ENCODE measurements around the gene CRIM1. TPM values are rescaled to one million over a fixed set of nuclear protein-coding genes. Genes with fewer than 3 reads are reported as not detected.
A peak's percentile ranks its signal among the peaks of the same experiment; 100 is the strongest.

Gene CRIM1
- total RNA-seq, 1 experiment from 2014 or later, result 95.4 TPM

- no peak for DNase-seq (ENCODE audit: low read depth)
Measured at GRCh38 chr2:36423619-36424120, 68.1 kb downstream of the CRIM1 start.

GRCh38 chr2:36425608-36426355, 70.2 kb downstream of the CRIM1 start:
- DNase-seq (ENCODE audit: low read depth), result no peak

GRCh38 chr2:36427790-36428243, 72.2 kb downstream of the CRIM1 start:
- no peak for DNase-seq (ENCODE audit: low read depth)

DNA sequence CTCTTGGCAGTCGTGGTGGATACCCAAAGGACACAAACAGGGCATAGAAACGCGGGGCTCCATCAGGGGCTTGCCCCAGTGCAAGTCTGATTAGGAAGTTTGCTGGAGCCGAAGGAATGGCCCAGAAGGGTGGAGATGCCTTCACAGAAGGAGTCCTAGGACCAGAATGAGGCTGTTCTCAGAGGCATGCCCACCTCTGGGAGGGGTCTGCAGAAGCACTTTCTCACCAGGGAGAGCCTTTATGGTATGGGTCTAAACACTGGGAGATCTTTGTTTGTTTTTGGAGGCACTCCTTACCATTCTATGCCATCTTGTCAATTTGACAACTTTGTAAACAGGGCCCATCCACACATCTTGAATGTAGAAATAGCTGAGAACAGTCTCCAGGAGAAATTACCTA, 75.0 kb downstream of the CRIM1 start:
- DNase-seq (ENCODE audit: low read depth), result no peak

DNA sequence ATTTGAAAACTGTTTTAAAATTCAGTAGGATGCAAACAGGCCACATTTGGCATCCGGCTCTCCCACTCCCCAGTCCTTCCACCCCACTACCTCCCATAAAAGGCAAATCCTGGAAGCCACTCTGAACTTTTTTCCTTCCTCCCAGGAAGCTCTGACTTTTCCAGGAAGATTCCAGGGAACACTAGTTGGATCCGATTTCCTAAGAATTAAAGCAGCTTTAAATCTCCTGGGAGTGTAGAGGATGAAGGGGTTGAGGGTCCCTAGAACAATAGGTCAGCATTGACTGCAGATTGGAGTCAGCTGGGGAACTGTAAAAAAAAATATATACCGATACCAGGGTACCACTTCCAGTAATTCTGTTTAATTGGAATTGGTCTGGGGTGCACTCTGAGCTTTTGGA, 76.9 kb downstream of the CRIM1 start:
- DNase-seq (ENCODE audit: low read depth), result no peak

GRCh38 chr2:36433311-36434217, 78.0 kb downstream of the CRIM1 start:
- peak; percentile 44 for DNase-seq (ENCODE audit: low read depth)

DNA sequence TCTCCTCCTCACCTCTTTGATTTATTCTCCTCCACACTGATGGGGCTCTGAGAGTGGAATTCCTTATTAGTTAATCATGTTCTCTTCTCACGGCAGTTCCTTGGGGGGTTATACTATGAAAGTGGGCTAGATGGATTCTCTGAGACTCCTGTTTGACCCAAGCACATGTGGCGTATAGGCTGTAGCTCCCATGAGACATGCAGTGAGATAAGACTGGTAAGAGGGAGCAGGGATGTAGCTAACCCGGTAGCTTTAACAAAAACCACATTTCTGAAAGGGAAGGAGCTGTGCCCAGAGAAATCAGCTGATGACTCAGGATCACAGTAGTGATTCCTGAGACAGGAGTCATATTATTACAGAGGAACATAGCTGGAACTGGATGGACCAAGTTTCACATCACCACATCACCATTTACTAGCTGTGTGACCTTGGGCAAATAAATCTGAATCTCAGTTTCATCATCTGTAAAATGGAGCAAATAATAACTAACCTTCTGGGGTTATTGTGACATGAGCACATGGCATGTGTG, 82.9 kb downstream of the CRIM1 start:
- peak; percentile 94 for DNase-seq (ENCODE audit: low read depth)

GRCh38 chr2:36439084-36439483, 83.5 kb downstream of the CRIM1 start:
- no peak for DNase-seq (ENCODE audit: low read depth)

DNA sequence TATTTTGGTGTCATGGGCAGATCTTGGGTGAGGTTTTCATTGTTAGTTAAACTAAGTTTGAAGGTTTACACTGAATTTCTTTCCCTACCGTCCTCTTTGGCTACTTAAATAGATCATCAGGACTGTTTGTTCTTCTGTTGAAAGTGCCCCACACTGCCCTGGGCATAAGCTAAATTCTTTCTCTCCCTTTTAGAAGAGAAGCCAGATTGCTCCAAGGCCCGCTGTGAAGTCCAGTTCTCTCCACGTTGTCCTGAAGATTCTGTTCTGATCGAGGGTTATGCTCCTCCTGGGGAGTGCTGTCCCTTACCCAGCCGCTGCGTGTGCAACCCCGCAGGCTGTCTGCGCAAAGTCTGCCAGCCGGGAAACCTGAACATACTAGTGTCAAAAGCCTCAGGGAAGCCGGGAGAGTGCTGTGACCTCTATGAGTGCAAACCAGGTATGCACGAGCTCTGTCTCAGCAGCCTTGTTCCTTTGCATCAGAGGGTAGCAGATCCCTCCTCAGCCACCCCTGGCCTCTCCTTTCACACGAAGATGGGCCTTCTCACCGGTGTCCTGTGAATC, 85.6 kb downstream of the CRIM1 start:
- no peak for DNase-seq (ENCODE audit: low read depth)

- DNase-seq (ENCODE audit: low read depth), result no peak
Measured at GRCh38 chr2:36441816-36442215, 86.2 kb downstream of the CRIM1 start.

DNA sequence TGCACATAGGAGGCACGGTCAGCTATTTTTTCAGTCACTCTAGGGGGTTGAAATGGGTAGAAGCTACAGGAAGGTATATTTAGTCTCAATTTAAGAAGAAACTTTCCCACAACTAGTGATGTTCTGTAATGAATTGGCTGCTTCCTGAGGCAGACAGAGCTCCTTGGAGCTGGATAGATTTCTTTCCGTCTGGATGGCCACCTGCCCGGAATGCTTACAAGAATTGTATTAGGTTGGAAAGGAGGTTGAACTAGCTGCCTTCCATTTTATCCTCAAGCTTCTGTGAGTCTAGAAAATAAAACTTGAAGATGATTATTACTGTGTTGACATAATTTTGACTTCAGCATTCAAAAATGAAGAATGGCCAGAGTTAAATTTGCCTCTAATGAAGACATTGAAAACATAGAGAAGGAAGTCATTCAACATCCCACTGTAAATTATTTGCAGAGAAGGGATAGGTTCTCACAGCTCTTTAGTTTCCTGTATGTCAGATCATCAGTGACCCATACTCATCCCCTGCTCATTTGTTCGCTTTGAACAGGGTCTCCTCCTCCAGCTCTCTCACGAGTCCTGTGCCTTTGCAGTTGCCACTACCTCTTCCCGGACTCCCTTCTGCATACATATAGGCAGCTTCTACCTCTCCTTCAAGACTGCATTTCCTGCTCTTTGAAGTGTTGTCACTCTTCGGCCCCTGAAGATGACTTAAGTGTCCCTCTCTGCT, 88.8 kb downstream of the CRIM1 start:
- DNase-seq (ENCODE audit: low read depth), result no peak

- DNase-seq (ENCODE audit: low read depth), result no peak
Measured at GRCh38 chr2:36445185-36445866, 89.7 kb downstream of the CRIM1 start.

GRCh38 chr2:36446294-36446693, 90.7 kb downstream of the CRIM1 start:
- no peak for DNase-seq (ENCODE audit: low read depth)

- DNase-seq (ENCODE audit: low read depth), result no peak
Measured at GRCh38 chr2:36449213-36449612, 93.6 kb downstream of the CRIM1 start.

DNA sequence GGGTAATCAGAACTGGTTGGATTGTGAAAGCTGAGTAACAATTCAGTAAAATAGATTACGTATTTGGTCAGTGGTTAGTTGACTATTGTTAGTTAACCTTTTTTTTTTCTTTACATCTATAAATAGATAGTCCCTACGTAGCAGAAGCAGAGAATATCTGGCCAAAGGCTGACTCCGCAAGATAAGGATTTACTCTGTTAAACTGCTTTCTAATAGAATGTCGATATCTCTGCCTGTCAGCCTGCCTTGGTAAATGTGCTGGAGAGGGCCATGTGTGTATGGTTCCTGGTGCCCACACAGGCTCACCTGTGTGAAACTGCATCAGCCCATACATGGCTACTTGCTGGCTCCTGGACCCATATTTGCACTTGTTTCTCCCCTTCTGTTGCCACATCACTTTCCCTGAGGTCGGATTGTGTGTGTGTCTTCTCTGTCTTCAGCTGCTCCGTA, 94.4 kb downstream of the CRIM1 start:
- no peak for DNase-seq (ENCODE audit: low read depth)

GRCh38 chr2:36450466-36451196, 95.1 kb downstream of the CRIM1 start:
- peak; percentile 85 for DNase-seq (ENCODE audit: low read depth)

- DNase-seq (ENCODE audit: low read depth), result peak; percentile 83
Measured at GRCh38 chr2:36451512-36451911, 95.9 kb downstream of the CRIM1 start.

DNA sequence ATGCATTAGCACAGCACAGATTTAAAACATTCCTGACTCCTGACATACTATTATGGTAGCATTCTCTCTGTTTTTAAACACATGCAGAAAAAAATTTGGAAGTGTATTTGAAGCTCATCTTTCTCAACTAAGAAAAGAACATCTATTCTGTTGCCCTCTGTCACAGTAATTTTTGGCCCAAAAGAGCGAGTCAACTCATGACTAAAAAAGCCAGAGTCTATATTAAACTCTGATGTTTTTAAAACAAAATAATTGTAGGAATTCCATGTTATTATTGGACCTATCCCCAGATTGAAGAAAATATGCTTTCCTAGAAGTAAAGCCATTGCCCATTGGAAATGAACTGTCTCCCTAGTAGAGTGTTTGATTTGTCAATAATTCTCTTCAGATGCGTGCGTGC, 96.7 kb downstream of the CRIM1 start:
- no peak for DNase-seq (ENCODE audit: low read depth)

DNA sequence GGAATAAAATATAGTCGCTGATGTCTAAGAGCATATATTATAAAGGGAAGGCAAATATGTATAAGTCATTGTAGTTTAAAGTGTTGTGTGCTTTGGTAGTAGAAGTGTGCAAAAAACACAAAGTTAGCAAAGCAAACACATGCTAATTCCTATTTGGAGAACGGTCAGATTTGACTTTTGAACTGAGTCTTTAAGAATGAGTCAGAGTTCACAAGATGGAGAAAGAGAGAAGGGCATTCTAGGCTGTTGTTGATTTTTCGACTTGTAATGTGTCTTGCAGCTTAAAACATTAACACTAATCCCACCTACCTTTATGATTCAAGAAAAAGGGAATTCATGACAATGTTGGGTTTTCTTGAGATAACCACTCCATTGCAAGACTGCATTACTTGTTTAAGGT, 98.1 kb downstream of the CRIM1 start:
- DNase-seq (ENCODE audit: low read depth), result no peak

GRCh38 chr2:36455011-36455410, 99.4 kb downstream of the CRIM1 start:
- DNase-seq (ENCODE audit: low read depth), result no peak
